ENCODE data around the gene GALNT9.
"Not testable (repeated sequence)": the region's sequence is repeated elsewhere in the genome, so short reads cannot be mapped to it uniquely, and the experiment has no call there.

Gene GALNT9

GRCh38 chr12:132152953-132153352 lies 176.4 kb downstream of the GALNT9 start:
- DNase-seq, result no peak

GRCh38 chr12:132152411-132152821 lies 177.0 kb downstream of the GALNT9 start:
- no peak for DNase-seq

DNA sequence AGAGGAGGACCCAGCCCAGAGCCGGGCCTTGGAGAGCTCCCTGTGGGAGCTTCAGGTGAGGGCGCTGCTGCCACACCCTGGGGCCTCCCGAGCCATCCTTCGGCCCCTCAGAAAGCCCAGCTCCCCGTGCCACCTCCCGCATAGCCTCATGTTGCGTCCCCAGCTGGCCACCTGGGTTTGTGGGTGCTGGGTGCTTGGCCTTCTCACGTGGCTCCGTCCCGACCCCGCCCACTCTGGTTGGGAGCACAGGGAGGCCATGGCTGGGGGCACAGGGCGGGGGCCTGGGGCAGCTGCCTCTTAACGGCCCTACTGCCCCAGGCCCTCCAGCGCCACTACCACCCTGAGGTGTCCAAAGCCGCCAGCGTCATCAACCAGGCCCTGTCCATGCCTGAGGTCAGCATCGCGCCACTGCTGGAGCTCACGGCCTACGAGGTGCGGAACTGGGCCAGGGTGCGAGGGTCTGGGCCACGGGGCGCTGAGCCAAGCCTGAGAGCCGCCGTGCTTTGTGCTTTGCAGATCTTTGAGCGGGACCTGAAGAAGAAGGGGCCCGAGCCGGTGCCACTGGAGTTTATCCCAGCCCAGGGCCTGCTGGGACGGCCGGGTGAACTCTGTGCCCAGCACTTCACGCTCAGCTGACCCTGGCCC lies 177.5 kb downstream of the GALNT9 start:
- DNase-seq, result no peak

- DNase-seq, result no peak
These were observed 178.1 kb downstream of the GALNT9 start for GRCh38 chr12:132151145-132151765.

DNA sequence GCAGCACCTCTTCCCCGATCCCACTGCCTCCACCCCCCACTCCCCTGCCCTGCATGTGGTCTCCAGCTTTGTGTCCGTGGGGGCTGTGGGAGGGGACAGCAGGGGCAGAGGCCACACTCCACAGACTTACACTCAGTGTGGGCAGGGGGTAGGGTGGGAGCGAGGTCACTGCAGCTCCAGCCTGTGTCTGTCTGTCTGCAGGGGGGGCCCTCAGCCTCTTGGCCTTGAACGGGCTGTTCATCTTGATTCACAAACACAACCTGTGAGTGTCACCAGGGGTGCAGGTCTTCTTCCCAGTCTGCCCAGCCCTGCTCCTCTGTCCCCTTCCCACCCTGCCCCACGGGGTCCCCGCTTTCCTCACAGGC lies 178.6 kb downstream of the GALNT9 start:
- no peak for DNase-seq

- DNase-seq, result not testable (repeated sequence)
These were observed 179.9 kb downstream of the GALNT9 start for GRCh38 chr12:132149526-132149925.

DNA sequence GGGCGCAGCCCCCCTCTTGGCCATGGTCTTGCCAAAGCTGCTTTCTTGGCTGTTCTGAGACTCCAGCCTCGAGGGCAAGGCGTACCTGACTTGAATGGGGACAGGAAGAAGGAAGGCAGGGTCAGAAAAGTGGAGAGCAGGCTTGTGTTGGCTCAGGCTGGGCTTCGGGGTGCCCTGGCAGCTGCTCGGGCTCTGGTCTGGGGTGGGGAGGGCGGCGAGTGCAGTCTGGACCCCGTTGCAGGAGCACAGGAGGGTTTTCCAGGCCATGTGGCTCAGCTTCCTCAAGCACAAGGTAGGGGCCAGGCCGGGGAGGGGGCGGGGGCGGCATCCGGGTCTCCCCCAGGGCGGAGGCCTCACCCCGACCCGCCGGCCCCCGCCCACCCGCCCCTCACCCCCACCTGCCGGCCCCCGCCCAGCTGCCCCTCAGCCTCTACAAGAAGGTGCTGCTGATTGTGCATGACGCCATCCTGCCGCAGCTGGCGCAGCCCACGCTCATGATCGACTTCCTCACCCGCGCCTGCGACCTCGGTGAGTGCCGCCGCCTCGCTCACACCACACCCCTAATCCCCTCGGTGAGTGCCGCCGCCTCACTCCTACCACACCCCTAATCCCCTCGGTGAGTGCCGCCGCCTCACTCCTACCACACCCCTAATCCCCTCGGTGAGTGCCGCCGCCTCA lies 180.9 kb downstream of the GALNT9 start:
- DNase-seq, result no peak

DNA sequence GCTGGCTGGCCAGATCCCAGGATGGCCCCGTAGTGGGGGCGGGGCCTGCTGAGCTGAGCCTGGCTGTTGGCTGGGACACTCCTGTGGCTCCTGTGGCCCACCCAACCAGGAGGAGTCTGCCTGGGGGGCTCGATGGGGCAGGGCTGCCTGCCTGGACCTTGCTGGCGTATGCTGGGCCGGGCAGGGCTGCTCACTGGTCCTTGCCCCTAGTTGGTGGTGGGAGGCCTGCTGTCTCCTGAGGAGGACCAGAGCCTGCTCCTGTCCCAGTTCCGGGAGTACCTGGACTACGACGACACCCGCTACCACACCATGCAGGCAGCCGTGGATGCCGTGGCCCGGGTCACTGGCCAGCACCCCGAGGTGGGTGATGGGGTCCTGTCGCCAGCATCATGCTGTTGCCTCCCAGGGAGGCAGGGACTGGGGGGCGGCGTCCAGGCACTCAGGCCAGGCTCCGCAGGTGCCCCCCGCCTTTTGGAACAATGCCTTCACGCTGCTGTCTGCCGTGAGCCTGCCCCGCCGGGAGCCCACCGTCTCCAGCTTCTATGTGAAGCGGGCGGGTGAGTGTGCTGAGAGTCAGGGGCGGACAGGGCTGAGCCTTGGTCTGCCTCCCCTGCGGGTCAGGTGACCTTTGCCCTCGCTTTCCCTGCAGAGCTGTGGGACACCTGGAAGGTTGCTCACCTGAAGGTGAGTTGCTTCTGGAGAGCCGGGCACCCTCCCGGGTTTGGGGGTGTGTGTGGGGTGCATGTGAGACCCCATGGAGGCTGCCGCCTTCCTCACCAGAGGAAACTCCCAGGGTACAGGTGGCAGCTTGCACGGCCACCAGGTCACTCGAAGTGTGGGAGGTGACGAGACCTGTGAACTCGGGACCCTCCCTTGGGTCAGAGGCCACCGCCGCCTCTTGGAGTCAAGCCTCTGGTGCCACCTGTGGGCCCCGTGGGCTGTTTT lies 181.7 kb downstream of the GALNT9 start:
- DNase-seq, result no peak

GRCh38 chr12:132146772-132147422 lies 182.5 kb downstream of the GALNT9 start:
- no peak for DNase-seq
